AG10803 (cell line): ENCODE results near the gene NRG3.

Experiments used
- DNase-seq: peaks from one replicate; pipeline ENCODE4 v3.0.0; 2010; ENCODE audit warnings: low read depth
- H3K4me3 ChIP-seq: 2 replicates; pipeline ENCODE4 v1.5.1; 2011; ENCODE audit warnings: mild to moderate bottlenecking, low read length, control low read depth
- TF ChIP-seq, protein P1 (sequence below): conservative IDR thresholded peaks from 2 replicates; pipeline ENCODE4 v1.5.1; 2011; ENCODE audit warnings: mild to moderate bottlenecking, low read length, control low read depth, inconsistent platforms

The NRG3 gene

DNA sequence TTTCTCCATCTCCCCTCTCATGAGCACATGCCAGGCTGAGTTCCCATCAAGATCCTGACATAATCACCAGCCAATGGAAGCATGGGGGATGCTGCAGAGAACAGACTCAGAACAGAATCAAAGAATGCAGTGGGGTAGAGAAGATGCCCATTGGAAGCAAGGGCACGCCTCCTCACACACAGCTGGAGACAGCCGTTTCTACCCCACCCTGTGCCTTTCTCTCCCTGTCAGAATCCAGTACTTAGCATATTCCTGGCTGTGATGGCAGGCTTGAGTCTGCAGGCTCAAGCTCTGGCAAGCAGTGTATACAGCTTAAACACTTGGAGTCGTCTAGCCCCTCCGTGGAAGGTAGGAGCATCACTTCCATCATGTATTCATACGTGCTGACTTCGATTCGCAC is 867.9 kb downstream of the NRG3 start:
- DNase-seq = no peak

DNA sequence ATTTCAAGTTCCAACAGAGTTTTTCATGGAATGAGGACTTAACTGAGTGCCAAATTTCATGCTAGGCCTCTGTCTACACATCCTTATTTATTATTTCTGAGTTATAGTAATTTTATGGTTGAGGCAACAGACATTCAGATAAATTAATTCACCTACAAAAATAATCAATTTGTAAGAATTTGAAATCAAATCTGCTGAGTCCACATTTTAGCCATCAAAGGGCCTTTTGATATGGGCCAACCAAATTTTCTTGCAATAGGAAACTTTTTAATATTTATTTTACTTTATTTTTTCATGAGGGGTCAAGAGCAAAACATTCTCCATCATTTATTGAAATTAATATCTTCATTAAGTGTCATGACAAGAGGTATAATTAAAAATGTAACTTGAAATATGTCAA is 875.5 kb downstream of the NRG3 start:
- no peak for DNase-seq
- H3K4me3 ChIP-seq = no peak overlapping the region
- TF ChIP-seq, protein P1, sequence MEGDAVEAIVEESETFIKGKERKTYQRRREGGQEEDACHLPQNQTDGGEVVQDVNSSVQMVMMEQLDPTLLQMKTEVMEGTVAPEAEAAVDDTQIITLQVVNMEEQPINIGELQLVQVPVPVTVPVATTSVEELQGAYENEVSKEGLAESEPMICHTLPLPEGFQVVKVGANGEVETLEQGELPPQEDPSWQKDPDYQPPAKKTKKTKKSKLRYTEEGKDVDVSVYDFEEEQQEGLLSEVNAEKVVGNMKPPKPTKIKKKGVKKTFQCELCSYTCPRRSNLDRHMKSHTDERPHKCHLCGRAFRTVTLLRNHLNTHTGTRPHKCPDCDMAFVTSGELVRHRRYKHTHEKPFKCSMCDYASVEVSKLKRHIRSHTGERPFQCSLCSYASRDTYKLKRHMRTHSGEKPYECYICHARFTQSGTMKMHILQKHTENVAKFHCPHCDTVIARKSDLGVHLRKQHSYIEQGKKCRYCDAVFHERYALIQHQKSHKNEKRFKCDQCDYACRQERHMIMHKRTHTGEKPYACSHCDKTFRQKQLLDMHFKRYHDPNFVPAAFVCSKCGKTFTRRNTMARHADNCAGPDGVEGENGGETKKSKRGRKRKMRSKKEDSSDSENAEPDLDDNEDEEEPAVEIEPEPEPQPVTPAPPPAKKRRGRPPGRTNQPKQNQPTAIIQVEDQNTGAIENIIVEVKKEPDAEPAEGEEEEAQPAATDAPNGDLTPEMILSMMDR = no peak

More for the DNA sequence above, 867.9 kb downstream of the NRG3 start:
- TF ChIP-seq, protein P1 = no peak
- H3K4me3 ChIP-seq = no peak overlapping the region

DNA sequence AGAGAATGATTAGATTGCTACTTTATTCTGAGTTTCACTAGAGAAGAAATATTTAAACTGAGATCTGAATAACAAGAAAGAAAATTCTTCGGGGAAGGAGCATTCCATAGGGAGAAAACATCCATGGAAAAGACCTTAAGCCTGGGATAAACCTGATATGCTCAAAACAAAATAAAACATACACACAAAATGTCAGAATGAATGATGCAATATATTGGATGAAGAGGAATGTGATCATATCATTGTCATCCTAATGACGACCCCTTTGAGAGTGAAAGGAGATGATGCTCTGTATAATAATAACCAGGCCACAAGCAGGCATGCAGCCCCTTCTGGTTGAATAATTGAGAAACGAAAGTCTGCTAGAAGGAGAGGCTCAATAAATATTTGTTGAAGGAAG is 882.4 kb downstream of the NRG3 start:
- TF ChIP-seq, protein P1 = no peak

DNA sequence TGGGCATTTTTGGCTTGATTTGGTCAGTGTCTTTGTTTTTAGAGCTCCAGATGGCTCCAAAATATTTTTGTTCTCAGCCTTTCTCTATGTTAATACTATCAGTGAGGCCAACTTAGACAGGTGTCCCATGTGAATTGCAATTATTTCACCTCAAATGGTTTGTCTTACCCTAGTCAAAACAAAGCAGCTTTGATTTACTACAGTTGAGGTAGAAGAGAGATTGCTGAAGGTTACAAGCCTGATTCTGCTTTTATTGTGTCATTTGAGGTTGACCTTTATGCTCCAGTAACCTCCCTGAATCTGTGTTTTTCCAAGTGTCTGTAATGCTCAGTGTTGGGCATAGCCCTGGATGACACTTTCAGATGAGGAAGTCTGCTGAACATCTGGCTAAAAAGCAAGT is 882.9 kb downstream of the NRG3 start:
- no peak for DNase-seq
- no peak overlapping the region for H3K4me3 ChIP-seq
- TF ChIP-seq, protein P1 = no peak

More for the DNA sequence above, 882.4 kb downstream of the NRG3 start:
- no peak overlapping the region for H3K4me3 ChIP-seq
- no peak for DNase-seq

DNA sequence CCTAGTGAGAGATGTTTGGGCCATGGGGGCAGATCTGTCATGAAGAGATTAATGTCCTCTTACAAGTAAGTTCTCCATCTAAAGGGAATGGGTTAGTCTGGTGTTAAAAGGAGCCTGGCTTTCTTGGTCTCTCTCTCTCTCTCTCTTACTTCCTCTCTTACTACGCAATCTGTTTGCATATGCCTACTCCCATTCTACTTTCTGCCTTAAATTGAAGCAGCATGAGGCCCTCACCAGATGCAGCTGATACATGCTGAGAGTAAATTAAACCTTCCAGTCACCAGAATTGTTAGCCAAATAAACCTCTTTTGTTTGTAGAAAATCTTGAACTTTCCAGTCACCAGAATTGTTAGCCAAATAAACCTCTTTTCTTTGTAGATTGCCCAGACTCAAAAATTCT is 884.1 kb downstream of the NRG3 start:
- no peak overlapping the region for H3K4me3 ChIP-seq
- TF ChIP-seq, protein P1 = no peak
- DNase-seq = no peak

DNA sequence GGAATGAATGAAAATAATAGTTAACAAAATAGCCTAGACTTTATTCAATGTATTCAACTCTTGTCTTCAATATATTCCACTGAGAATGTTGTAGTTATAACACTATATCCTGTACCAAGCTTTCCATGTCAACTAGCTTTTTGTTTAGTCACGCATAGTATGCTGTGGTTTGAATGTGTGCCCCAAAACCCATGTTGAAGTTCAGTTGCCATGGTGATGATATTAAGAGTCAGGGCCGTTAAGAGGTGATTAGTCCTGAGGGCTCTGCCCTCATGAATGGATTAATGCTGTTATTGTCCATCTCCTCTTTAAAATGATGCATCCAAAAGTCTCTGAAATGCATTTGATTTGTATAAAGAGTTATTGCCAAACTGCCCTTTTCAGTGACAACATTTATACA is 887.6 kb downstream of the NRG3 start:
- no peak overlapping the region for H3K4me3 ChIP-seq
- no peak for DNase-seq
- TF ChIP-seq, protein P1 = no peak

DNA sequence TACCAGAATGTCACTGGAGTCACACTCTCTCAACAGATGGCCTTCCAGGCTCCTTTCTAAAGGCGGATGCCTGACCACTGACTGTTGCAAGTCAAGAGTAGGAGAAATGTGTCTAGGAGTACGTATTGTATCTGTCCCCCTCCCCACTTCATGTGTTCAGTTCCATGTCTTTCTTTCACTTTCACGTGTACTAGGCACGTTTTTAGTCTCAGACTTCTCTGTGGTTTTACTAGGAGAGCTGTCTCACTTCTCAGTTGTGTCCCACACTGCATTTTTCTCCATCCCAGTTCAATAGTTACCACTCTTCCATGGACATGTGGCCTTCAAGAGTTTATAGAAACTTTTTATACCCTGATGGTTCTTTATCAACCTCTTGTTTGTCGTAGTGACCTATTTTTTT is 893.0 kb downstream of the NRG3 start:
- TF ChIP-seq, protein P1 = no peak
- no peak for DNase-seq
- H3K4me3 ChIP-seq = no peak overlapping the region
